HEK293T (cell line): ENCODE results near the gene ACVR1.

ENCODE experiments used
- CTCF ChIA-PET: fragments of 350-600 bp; formaldehyde crosslinking; extraction: SDS; loops from one replicate; lab custom pipeline; 2021; ENCODE audit warnings: antibody characterized with exemption, inconsistent platforms; lab: Yijun Ruan, JAX
- POLR2A ChIA-PET: fragments of 350-600 bp; formaldehyde crosslinking; extraction: SDS; loops from one replicate; lab custom pipeline; 2020; ENCODE audit warnings: antibody characterized with exemption, inconsistent platforms; lab: Yijun Ruan, JAX
- DNase-seq: peaks from one replicate; pipeline ENCODE4 v3.0.0; 2012; ENCODE audit warnings: mixed read lengths; ENCODE audit errors: extremely low spot score
- ARNT ChIP-seq: fragments of 450-650 bp; IDR thresholded peaks from 2 replicates; pipeline ENCODE4 v1.6.1; 2017; ENCODE audit warnings: mild to moderate bottlenecking
- BHLHE40 ChIP-seq: fragments of 450-650 bp; IDR thresholded peaks from 2 replicates; pipeline ENCODE4 v1.6.1; 2016; ENCODE audit warnings: mild to moderate bottlenecking, moderate library complexity, borderline replicate concordance
- CTBP1 ChIP-seq: fragments of 450-650 bp; IDR thresholded peaks from 2 replicates; pipeline ENCODE4 v1.6.1; 2016; ENCODE audit warnings: borderline replicate concordance
- ELF4 ChIP-seq: fragments of 450-650 bp; IDR thresholded peaks from 2 replicates; pipeline ENCODE4 v1.6.1; 2017; ENCODE audit warnings: antibody characterized with exemption
- FOXA1 ChIP-seq: fragments of 450-650 bp; IDR thresholded peaks from 2 replicates; pipeline ENCODE4 v1.6.1; 2016; ENCODE audit warnings: mild to moderate bottlenecking
- FOXK2 ChIP-seq: fragments of 450-650 bp; IDR thresholded peaks from 2 replicates; pipeline ENCODE4 v1.6.1; 2016; ENCODE audit warnings: mild to moderate bottlenecking
- FOXM1 ChIP-seq: fragments of 450-650 bp; IDR thresholded peaks from 2 replicates; pipeline ENCODE4 v1.6.1; 2017; ENCODE audit warnings: mild to moderate bottlenecking, borderline replicate concordance
- HDGF ChIP-seq: fragments of 450-650 bp; IDR thresholded peaks from 2 replicates; pipeline ENCODE4 v1.6.1; 2017; ENCODE audit warnings: antibody characterized with exemption, borderline replicate concordance
- L3MBTL2 ChIP-seq: fragments of 450-650 bp; conservative IDR thresholded peaks from 2 replicates; pipeline ENCODE4 v1.6.1; 2016; ENCODE audit warnings: mild to moderate bottlenecking
- LEF1 ChIP-seq: fragments of 450-650 bp; IDR thresholded peaks from 2 replicates; pipeline ENCODE4 v1.6.1; 2017; ENCODE audit warnings: mild to moderate bottlenecking, borderline replicate concordance
- NFRKB ChIP-seq: fragments of 450-650 bp; IDR thresholded peaks from 2 replicates; pipeline ENCODE4 v1.6.1; 2016; ENCODE audit warnings: mild to moderate bottlenecking, moderate library complexity
- PKNOX1 ChIP-seq: fragments of 450-650 bp; IDR thresholded peaks from 2 replicates; pipeline ENCODE4 v1.6.1; 2016
- SP1 ChIP-seq: fragments of 450-650 bp; IDR thresholded peaks from 2 replicates; pipeline ENCODE4 v1.6.1; 2017
- SUZ12 ChIP-seq: fragments of 450-650 bp; IDR thresholded peaks from 2 replicates; pipeline ENCODE4 v1.6.1; 2016; ENCODE audit warnings: mild to moderate bottlenecking
- TARDBP ChIP-seq: fragments of 450-650 bp; IDR thresholded peaks from 2 replicates; pipeline ENCODE4 v1.6.1; 2016
- ZNF384 ChIP-seq: fragments of 450-650 bp; IDR thresholded peaks from 2 replicates; pipeline ENCODE4 v1.6.1; 2016

ACVR1 gene

DNA sequence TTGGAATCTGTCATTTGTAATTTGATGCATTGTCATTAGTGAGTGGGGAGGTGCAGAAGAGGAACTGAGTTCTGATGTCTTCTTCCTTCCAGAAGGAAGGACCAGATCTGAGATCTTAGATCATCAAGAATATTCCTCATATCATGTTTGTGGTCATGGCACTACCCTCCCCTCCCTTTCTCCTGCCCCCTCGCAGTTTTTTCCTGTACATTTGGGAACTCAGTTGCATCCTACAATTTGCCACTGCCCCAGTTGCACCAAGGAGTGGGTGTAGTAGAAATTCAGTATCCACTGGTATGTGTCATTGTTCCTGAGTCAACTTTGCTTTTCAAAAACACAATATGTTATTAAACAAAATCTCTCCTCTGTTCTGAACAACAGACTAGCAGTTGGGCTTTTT lies 26.6 kb upstream of the ACVR1 start:
- ChIA-PET CTCF (no interaction called here), POLR2A (no interaction called here)
- DNase-seq, result no peak
- TF ChIP-seq NFRKB (no peak), ARNT (no peak), SUZ12 (no peak), LEF1 (no peak), BHLHE40 (no peak), TARDBP (no peak), FOXM1 (no peak), HDGF (no peak), ZNF384 (no peak), FOXA1 (no peak), L3MBTL2 (no peak), FOXK2 (no peak), ELF4 (no peak), CTBP1 (no peak), PKNOX1 (no peak), SP1 (no peak)

DNA sequence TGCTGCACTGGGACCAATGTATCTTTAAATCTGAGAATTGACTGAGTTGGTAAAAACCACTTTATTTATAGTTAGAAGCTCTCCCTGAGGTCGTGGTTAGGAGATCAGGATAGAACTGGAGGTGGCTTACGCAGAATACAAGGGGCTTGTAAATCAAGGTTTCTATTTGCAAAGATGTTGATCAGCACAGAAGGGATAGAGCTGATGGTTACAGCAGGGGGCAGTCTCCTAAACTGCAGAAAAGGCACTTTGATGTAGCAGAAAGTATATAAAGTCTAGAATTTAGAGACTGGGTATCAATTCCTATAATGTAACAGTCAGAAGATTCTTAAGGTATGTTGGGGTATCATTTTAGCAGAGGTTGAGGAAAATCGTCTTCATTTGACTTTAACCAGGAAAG lies 25.2 kb upstream of the ACVR1 start:
- TF ChIP-seq BHLHE40, result no peak
- no peak for TF ChIP-seq ARNT
- no peak for TF ChIP-seq LEF1
- no peak for TF ChIP-seq SP1
- TF ChIP-seq ELF4, result no peak
- TF ChIP-seq FOXM1, result no peak
- TF ChIP-seq ZNF384, result no peak
- no peak for TF ChIP-seq FOXK2
- no peak for TF ChIP-seq FOXA1
- TF ChIP-seq PKNOX1, result no peak
- no peak for TF ChIP-seq CTBP1
- ChIA-PET CTCF (interaction anchor here (1.0 to 1.2 kb wide), 2 partner anchors 8 to 100 kb away, joined by 3 to 4 read pairs; no protein-coding TSS in a partner anchor), POLR2A (no interaction called here)
- DNase-seq, result no peak

DNA sequence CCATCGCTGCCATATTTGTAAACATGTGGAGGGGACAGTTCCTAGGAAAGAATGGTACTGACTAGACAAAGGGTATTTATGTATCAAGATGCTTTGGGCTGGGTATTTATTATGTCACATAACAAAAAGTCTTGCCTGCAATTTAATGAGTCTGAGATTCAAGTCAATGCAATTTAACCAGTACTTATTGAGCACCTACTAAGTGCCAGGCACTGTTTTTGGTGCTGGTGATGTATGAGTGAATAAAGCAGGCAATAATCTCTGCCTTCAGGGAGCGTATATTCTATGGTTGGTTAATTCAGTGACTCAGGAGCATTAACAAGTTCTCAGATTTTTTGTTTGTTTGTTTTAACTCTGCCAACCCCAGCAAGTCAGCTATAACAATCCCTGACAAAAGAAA lies 24.6 kb upstream of the ACVR1 start:
- DNase-seq, result no peak
- CTCF ChIA-PET, result interaction anchor here (1.0 to 1.2 kb wide), 2 partner anchors 9 to 101 kb away, joined by 3 to 4 read pairs; no protein-coding TSS in a partner anchor
- TF ChIP-seq FOXM1 (no peak), ARNT (no peak), PKNOX1 (no peak), L3MBTL2 (no peak), LEF1 (no peak), ELF4 (no peak), NFRKB (no peak), FOXK2 (no peak), BHLHE40 (no peak), FOXA1 (no peak), SP1 (no peak), SUZ12 (no peak), ZNF384 (no peak), CTBP1 (no peak), HDGF (no peak), TARDBP (no peak)
- POLR2A ChIA-PET, result no interaction called here

DNA sequence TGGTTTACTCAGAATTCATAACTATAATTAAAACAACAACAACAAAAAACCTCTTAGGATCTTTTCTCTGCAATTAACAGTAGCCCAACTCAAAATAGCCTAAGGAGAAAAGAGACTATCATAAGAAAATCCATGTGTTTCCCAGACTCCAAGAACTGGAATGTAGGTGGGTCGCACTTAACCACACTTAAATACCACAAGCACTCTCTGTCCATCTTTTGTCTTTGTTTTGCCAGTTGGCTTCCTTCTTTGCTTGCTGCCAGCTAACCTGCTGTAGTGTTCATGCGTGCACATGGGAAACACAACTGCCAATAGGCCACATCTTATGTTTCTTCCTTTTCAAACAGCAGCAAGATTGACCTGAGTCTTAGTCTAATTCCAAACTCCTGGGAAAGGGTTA lies 24.1 kb upstream of the ACVR1 start:
- ChIA-PET CTCF (no interaction called here), POLR2A (no interaction called here)

DNA sequence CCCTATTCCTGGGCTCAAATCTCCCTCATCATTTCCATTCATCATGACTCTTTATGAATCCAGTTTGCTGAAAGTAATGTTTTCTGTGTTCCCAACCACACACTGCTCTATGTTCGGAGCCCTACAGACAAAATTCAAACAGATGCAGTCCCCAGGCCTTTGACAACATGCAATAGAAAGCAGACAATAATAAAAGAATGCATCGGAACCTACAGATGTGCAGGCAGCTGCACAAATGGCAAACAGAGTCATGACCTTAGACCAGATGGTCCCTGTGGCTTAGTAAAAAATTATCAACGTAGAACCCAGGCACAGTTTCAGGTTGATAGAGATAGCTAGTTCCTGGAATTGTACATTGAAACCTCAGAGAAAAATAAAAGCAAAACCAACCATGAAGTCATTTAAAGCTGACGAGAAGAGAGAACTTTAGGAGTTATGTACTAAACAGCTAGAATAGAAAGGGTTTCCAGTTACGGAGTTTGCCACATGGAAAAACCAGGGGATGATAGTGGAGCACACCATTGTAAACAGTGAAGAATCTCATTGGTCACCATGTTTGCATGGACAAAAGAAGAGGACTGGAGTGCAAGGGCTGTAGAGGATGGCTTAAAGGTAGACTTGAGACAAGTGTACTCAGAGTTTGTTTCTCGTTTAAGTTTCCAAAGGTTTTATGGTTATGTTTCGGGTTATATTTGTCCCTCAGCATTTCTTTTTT lies 23.2 kb upstream of the ACVR1 start:
- TF ChIP-seq FOXM1 (no peak), CTBP1 (no peak), PKNOX1 (no peak), FOXA1 (no peak), ARNT (no peak), SP1 (no peak)
- DNase-seq, result no peak
- POLR2A ChIA-PET, result no interaction called here
- CTCF ChIA-PET, result no interaction called here

More for the DNA sequence above, 24.1 kb upstream of the ACVR1 start:
- no peak for DNase-seq
- TF ChIP-seq ARNT, result no peak

DNA sequence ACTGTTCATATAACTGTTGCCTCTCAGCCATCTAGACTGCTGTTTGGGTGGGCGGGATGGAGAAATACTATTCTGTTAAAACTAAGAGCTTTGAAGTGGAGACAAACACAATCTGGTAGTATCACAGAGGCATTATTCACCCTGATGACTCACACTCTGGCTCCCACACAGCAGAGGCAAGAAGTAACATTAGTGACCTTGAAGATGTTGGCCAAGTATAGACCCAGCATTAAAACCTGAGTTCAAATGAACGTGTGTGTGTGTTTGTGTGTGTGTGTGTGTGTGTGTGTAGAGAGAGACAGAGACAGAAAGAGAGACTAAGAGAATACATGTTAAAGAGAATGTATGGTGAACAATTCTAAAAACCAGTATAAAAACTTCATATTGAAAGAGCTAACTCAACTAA lies 22.5 kb upstream of the ACVR1 start:
- TF ChIP-seq ZNF384 (no peak), FOXM1 (no peak), NFRKB (no peak), SP1 (no peak), CTBP1 (no peak), BHLHE40 (no peak)
- DNase-seq, result no peak
- ChIA-PET POLR2A (no interaction called here), CTCF (no interaction called here)
